Mesenchymal stem cell (in vitro differentiated cells and primary cell): ENCODE results near the gene EIF4B.

ENCODE experiments used
- DNase-seq: peaks from one replicate; pipeline ENCODE4 v3.0.0-alpha.2; 2013
- H2AFZ ChIP-seq: one replicate; pipeline ENCODE4 v1.6.1; 2013; ENCODE audit warnings: low read depth, mild to moderate bottlenecking, control low read depth, inconsistent platforms, low read length, moderate library complexity
- H2AK5ac ChIP-seq: 2 replicates; pipeline ENCODE4 v1.6.1; 2013; ENCODE audit warnings: low read length, moderate library complexity, mild to moderate bottlenecking, inconsistent platforms; ENCODE audit not compliant: severe bottlenecking
- H2BK120ac ChIP-seq: one replicate; pipeline ENCODE4 v1.6.1; 2013; ENCODE audit warnings: low read depth, mild to moderate bottlenecking, inconsistent platforms, low read length, moderate library complexity
- H2BK12ac ChIP-seq, 2 experiments: one replicate each; pipeline ENCODE4 v1.6.1; 2013; ENCODE audit warnings: inconsistent platforms in 2 of 2, low read length in 2 of 2, mild to moderate bottlenecking in 2 of 2, moderate library complexity in 2 of 2, control low read depth in 1 of 2
- H2BK15ac ChIP-seq: one replicate; pipeline ENCODE4 v1.6.1; 2013; ENCODE audit warnings: mild to moderate bottlenecking, low read depth, inconsistent platforms; ENCODE audit not compliant: poor library complexity, severe bottlenecking
- H2BK5ac ChIP-seq: 2 replicates; pipeline ENCODE4 v1.6.1; 2013; ENCODE audit warnings: low read depth, mild to moderate bottlenecking, low read length, control low read depth, inconsistent platforms; ENCODE audit not compliant: poor library complexity, severe bottlenecking
- H3K14ac ChIP-seq, 2 experiments: one replicate each; pipeline ENCODE4 v1.6.1; 2013; ENCODE audit warnings: inconsistent platforms in 2 of 2, low read length in 2 of 2, control low read depth in 1 of 2, mild to moderate bottlenecking in 1 of 2, moderate library complexity in 1 of 2
- H3K18ac ChIP-seq, 2 experiments: one replicate each; pipeline ENCODE4 v1.6.1; 2013; ENCODE audit warnings: inconsistent platforms in 2 of 2, low read length in 2 of 2, control low read depth in 1 of 2, low read depth in 1 of 2, mild to moderate bottlenecking in 1 of 2
- H3K23ac ChIP-seq, 2 experiments: one replicate each; pipeline ENCODE4 v1.6.1; 2013; ENCODE audit warnings: inconsistent platforms in 2 of 2, low read length in 2 of 2, mild to moderate bottlenecking in 2 of 2, moderate library complexity in 2 of 2, control low read depth in 1 of 2
- H3K27ac ChIP-seq: 2 replicates; pipeline ENCODE4 v1.5.1; 2013; ENCODE audit warnings: mild to moderate bottlenecking, moderate library complexity, low read length, control low read depth, inconsistent platforms; ENCODE audit not compliant: poor library complexity, severe bottlenecking
- H3K27me3 ChIP-seq, 2 experiments: 2 replicates each; pipeline versions ENCODE4 v1.6.1 to v1.7.0; 2013; ENCODE audit warnings: low read length in 2 of 2, mild to moderate bottlenecking in 2 of 2, moderate library complexity in 2 of 2, control low read depth in 1 of 2, inconsistent platforms in 1 of 2; ENCODE audit not compliant: control insufficient read depth in 1 of 2, insufficient read depth in 1 of 2
- H3K36me3 ChIP-seq, 2 experiments: 2 replicates each; pipeline versions ENCODE4 v1.6.1 to v1.7.0; 2013; ENCODE audit warnings: low read length in 2 of 2, control low read depth in 1 of 2, inconsistent platforms in 1 of 2, low read depth in 1 of 2, mild to moderate bottlenecking in 1 of 2; ENCODE audit not compliant: insufficient read depth in 2 of 2, control insufficient read depth in 1 of 2
- H3K4ac ChIP-seq, 2 experiments: one replicate each; pipeline ENCODE4 v1.6.1; 2013; ENCODE audit warnings: inconsistent platforms in 2 of 2, low read length in 2 of 2, mild to moderate bottlenecking in 2 of 2, moderate library complexity in 2 of 2, control low read depth in 1 of 2, low read depth in 1 of 2
- H3K4me1 ChIP-seq: 2 replicates; pipeline ENCODE4 v1.6.1; 2013; ENCODE audit warnings: low read depth, low read length, control low read depth; ENCODE audit not compliant: control insufficient read depth, insufficient read depth
- H3K4me2 ChIP-seq: 2 replicates; pipeline ENCODE4 v1.6.1; 2013; ENCODE audit warnings: low read length, mild to moderate bottlenecking, inconsistent platforms; ENCODE audit not compliant: poor library complexity, severe bottlenecking
- H3K4me3 ChIP-seq, 2 experiments: 2 replicates each; pipeline versions ENCODE4 v1.5.1 to v1.7.0; 2013; ENCODE audit warnings: low read length in 2 of 2, mild to moderate bottlenecking in 2 of 2, control low read depth in 1 of 2, low read depth in 1 of 2; ENCODE audit not compliant: insufficient read depth in 1 of 2
- H3K79me1 ChIP-seq: replicated peaks from 2 replicates; pipeline ENCODE4 v1.6.1; 2013; ENCODE audit warnings: mild to moderate bottlenecking, control low read depth, low read length, inconsistent platforms; ENCODE audit not compliant: poor library complexity, severe bottlenecking
- H3K9ac ChIP-seq: 2 replicates; pipeline ENCODE4 v1.7.0; 2013; ENCODE audit warnings: mild to moderate bottlenecking, low read length, moderate library complexity
- H3K9me3 ChIP-seq: 2 replicates; pipeline ENCODE4 v1.7.0; 2013; ENCODE audit warnings: mild to moderate bottlenecking, low read length; ENCODE audit not compliant: control insufficient read depth
- H4K8ac ChIP-seq: one replicate; pipeline ENCODE4 v1.6.1; 2013; ENCODE audit warnings: inconsistent platforms, mild to moderate bottlenecking, low read length, moderate library complexity
- H4K91ac ChIP-seq: one replicate; pipeline ENCODE4 v1.6.1; 2013; ENCODE audit warnings: mild to moderate bottlenecking, low read length, inconsistent platforms
- WGBS: methylation state at CpG from one replicate; pipeline ENCODE4 v1.1.7; 2013; ENCODE audit warnings: mixed read lengths; 5-methylcytosine and 5-hydroxymethylcytosine counted together

EIF4B gene

GRCh38 chr12:53058674-53059433 lies 52.6 kb downstream of the EIF4B start:
- Histone ChIP-seq H3K9ac (no peak overlapping the region), H3K27me3 (no peaks in the 10 kb centered on the region), H2BK5ac (no peak overlapping the region), H3K4me1 (peaks cover 27% of the 10 kb centered on the region), H3K18ac (no peak overlapping the region), H4K91ac (no peak overlapping the region), H2BK120ac (no peak overlapping the region), H3K9me3 (no peaks in the 10 kb centered on the region), H3K23ac (no peak overlapping the region), H3K4me3 (no peak overlapping the region), H3K27ac (no peak overlapping the region), H2BK12ac (no peak overlapping the region), H3K36me3 (peaks cover 71 to 84% of the 10 kb centered on the region in 2 experiments), H2AFZ (no peak overlapping the region), H4K8ac (no peak overlapping the region), H2AK5ac (no peak overlapping the region), H3K14ac (peak overlapping the region in 1 of 2 experiments; percentile 29), H3K79me1 (no peaks in the 10 kb centered on the region), H3K4ac (no peak overlapping the region), H3K4me2 (no peak overlapping the region), H2BK15ac (no peak overlapping the region)
- DNase-seq: no peak
- 90% methylated on average over 35 of the region's 35 CpGs for WGBS

- H3K4me3 ChIP-seq: no peak overlapping the region
- WGBS: 96% methylated on average over 24 of the region's 24 CpGs
These were observed 53.3 kb downstream of the EIF4B start for GRCh38 chr12:53059434-53060063.

GRCh38 chr12:53060064-53060720 lies 53.9 kb downstream of the EIF4B start:
- Histone ChIP-seq H3K79me1 (no peaks in the 10 kb centered on the region), H3K4me3 (no peak overlapping the region), H3K27me3 (no peaks in the 10 kb centered on the region), H2BK12ac (no peak overlapping the region), H2BK15ac (no peak overlapping the region), H3K36me3 (peaks cover 82 to 84% of the 10 kb centered on the region in 2 experiments), H2BK5ac (no peak overlapping the region), H2AK5ac (no peak overlapping the region), H2AFZ (no peak overlapping the region), H4K8ac (no peak overlapping the region), H3K27ac (no peak overlapping the region), H3K4me2 (no peak overlapping the region), H3K4me1 (peaks cover 25% of the 10 kb centered on the region), H4K91ac (no peak overlapping the region), H2BK120ac (no peak overlapping the region), H3K18ac (peak overlapping the region in 1 of 2 experiments; percentile 23), H3K9ac (no peak overlapping the region), H3K23ac (no peak overlapping the region), H3K14ac (no peak overlapping the region), H3K9me3 (no peaks in the 10 kb centered on the region), H3K4ac (no peak overlapping the region)
- DNase-seq: no peak
- 95% methylated on average over 15 of the region's 17 CpGs for WGBS

More at GRCh38 chr12:53059434-53060063, 53.3 kb downstream of the EIF4B start:
- H3K4me2 ChIP-seq: no peak overlapping the region
- H3K79me1 ChIP-seq: no peaks in the 10 kb centered on the region
- H3K23ac ChIP-seq: no peak overlapping the region
- H3K18ac ChIP-seq: no peak overlapping the region
- H3K4me1 ChIP-seq: peaks cover 26% of the 10 kb centered on the region
- H4K8ac ChIP-seq: peak overlapping the region; percentile 19
- no peak overlapping the region for H2BK5ac ChIP-seq
- no peaks in the 10 kb centered on the region for H3K9me3 ChIP-seq
- DNase-seq: no peak
- H2AFZ ChIP-seq: no peak overlapping the region
- peaks cover 78 to 81% of the 10 kb centered on the region in 2 experiments for H3K36me3 ChIP-seq
- no peaks in the 10 kb centered on the region for H3K27me3 ChIP-seq
- no peak overlapping the region for H3K14ac ChIP-seq
- no peak overlapping the region for H2BK120ac ChIP-seq
- H2AK5ac ChIP-seq: no peak overlapping the region
- no peak overlapping the region for H3K4ac ChIP-seq
- H3K9ac ChIP-seq: no peak overlapping the region
- no peak overlapping the region for H2BK12ac ChIP-seq
- H3K27ac ChIP-seq: no peak overlapping the region
- H4K91ac ChIP-seq: no peak overlapping the region
- H2BK15ac ChIP-seq: no peak overlapping the region

GRCh38 chr12:53060721-53061276 lies 54.5 kb downstream of the EIF4B start:
- no peaks in the 10 kb centered on the region for H3K27me3 ChIP-seq
- H3K79me1 ChIP-seq: no peaks in the 10 kb centered on the region
- H3K14ac ChIP-seq: no peak overlapping the region
- no peak overlapping the region for H2AK5ac ChIP-seq
- H3K18ac ChIP-seq: peak overlapping the region in 1 of 2 experiments; percentile 23
- no peak for DNase-seq
- peak overlapping the region in 1 of 2 experiments; percentile 18 for H3K4ac ChIP-seq
- H3K36me3 ChIP-seq: peaks cover 82 to 85% of the 10 kb centered on the region in 2 experiments
- 97% methylated on average over 17 of the region's 18 CpGs for whole genome bisulfite sequencing
- H2BK12ac ChIP-seq: no peak overlapping the region
- no peak overlapping the region for H3K27ac ChIP-seq
- no peak overlapping the region for H3K4me2 ChIP-seq
- peak overlapping the region; percentile 4 for H4K91ac ChIP-seq
- H2BK15ac ChIP-seq: no peak overlapping the region
- no peak overlapping the region for H3K4me3 ChIP-seq
- no peak overlapping the region for H2AFZ ChIP-seq
- peaks cover 26% of the 10 kb centered on the region for H3K4me1 ChIP-seq
- H3K9me3 ChIP-seq: no peaks in the 10 kb centered on the region
- peak overlapping the region; percentile 71 for H3K9ac ChIP-seq
- H2BK5ac ChIP-seq: no peak overlapping the region
- H4K8ac ChIP-seq: no peak overlapping the region
- no peak overlapping the region for H3K23ac ChIP-seq
- H2BK120ac ChIP-seq: no peak overlapping the region
